GM18511 (cell line): ENCODE results near the gene SDR42E2.
"Not testable (repeated sequence)": the region's sequence is repeated elsewhere in the genome, so short reads cannot be mapped to it uniquely, and the experiment has no call there.

ENCODE experiments used
- ATAC-seq: cut with Tn5 transposase; IDR thresholded peaks from one replicate; pipeline ENCODE4 v1.9.1; 2021; ENCODE audit warnings: mild to moderate bottlenecking, moderate library complexity; ENCODE audit not compliant: unreplicated experiment

The SDR42E2 gene

GRCh38 chr16:22161999-22162655 lies at the start of gene SDR42E2:
Gene SDR42E2, plus strand, starts transcription at chr16:22162506. Its CDS starts 3,077 bp downstream, at chr16:22165583.
- ATAC-seq: no peak

GRCh38 chr16:22116095-22116700 lies 46.1 kb upstream of the SDR42E2 start:
- no peak for ATAC-seq

GRCh38 chr16:22117609-22118008 lies 44.7 kb upstream of the SDR42E2 start:
- ATAC-seq: no peak

- ATAC-seq: no peak
These were observed 41.9 kb upstream of the SDR42E2 start for GRCh38 chr16:22120440-22120839.

- no peak for ATAC-seq
These were observed 40.1 kb upstream of the SDR42E2 start for GRCh38 chr16:22122239-22122638.

GRCh38 chr16:22123146-22123545 lies 39.2 kb upstream of the SDR42E2 start:
- no peak for ATAC-seq

- no peak for ATAC-seq
These were observed 38.4 kb upstream of the SDR42E2 start for GRCh38 chr16:22123759-22124490.

- no peak for ATAC-seq
These were observed 37.6 kb upstream of the SDR42E2 start for GRCh38 chr16:22124583-22125284.

GRCh38 chr16:22126037-22126558 lies 36.2 kb upstream of the SDR42E2 start:
- ATAC-seq: no peak

GRCh38 chr16:22128537-22128936 lies 33.8 kb upstream of the SDR42E2 start:
- ATAC-seq: not testable (repeated sequence)

- ATAC-seq: no peak
These were observed 31.8 kb upstream of the SDR42E2 start for GRCh38 chr16:22130528-22130927.

GRCh38 chr16:22132801-22133200 lies 29.5 kb upstream of the SDR42E2 start:
- ATAC-seq: no peak

- ATAC-seq: no peak
These were observed 23.8 kb upstream of the SDR42E2 start for GRCh38 chr16:22138482-22138881.

GRCh38 chr16:22139008-22139407 lies 23.3 kb upstream of the SDR42E2 start:
- no peak for ATAC-seq

GRCh38 chr16:22139732-22140131 lies 22.6 kb upstream of the SDR42E2 start:
- no peak for ATAC-seq

- no peak for ATAC-seq
These were observed 20.5 kb upstream of the SDR42E2 start for GRCh38 chr16:22141767-22142166.

- ATAC-seq: no peak
These were observed 17.8 kb upstream of the SDR42E2 start for GRCh38 chr16:22144520-22144919.

GRCh38 chr16:22147853-22148252 lies 14.5 kb upstream of the SDR42E2 start:
- no peak for ATAC-seq

- ATAC-seq: no peak
These were observed 10.9 kb upstream of the SDR42E2 start for GRCh38 chr16:22151246-22151998.

- no peak for ATAC-seq
These were observed 10.0 kb upstream of the SDR42E2 start for GRCh38 chr16:22152316-22152715.
